Skeletal muscle satellite cell (primary cell): Measurements from ENCODE around the gene PRDX4. TPM values are rescaled to one million over a fixed set of nuclear protein-coding genes. Genes with fewer than 3 reads are reported as not detected.

Experiments used
- H3K27me3 ChIP-seq: 2 replicates; pipeline ENCODE4 v1.7.0; 2013; ENCODE audit warnings: low read length; ENCODE audit not compliant: control insufficient read depth, insufficient read depth
- H3K36me3 ChIP-seq: 2 replicates; pipeline ENCODE4 v1.7.0; 2013; ENCODE audit warnings: mild to moderate bottlenecking, control low read depth, low read length; ENCODE audit not compliant: insufficient read depth
- H3K4me1 ChIP-seq: 2 replicates; pipeline ENCODE4 v1.7.0; 2013; ENCODE audit warnings: low read length; ENCODE audit not compliant: control insufficient read depth, insufficient read depth
- H3K4me2 ChIP-seq: 2 replicates; pipeline ENCODE4 v1.7.0; 2013; ENCODE audit warnings: mild to moderate bottlenecking, low read length
- H3K4me3 ChIP-seq: 2 replicates; pipeline ENCODE4 v1.7.0; 2013; ENCODE audit warnings: low read length
- H3K9ac ChIP-seq: 2 replicates; pipeline ENCODE4 v1.7.0; 2013; ENCODE audit warnings: mild to moderate bottlenecking, low read depth, low read length, moderate library complexity
- H3K9me3 ChIP-seq: replicated peaks from 2 replicates; pipeline ENCODE4 v1.7.0; 2013; ENCODE audit warnings: mild to moderate bottlenecking, control low read depth, low read length
- total RNA-seq: library from RNA; depleted of rRNA; stranded (reverse); fragments of >200 nt; gene quantifications from 2 replicates; pipeline ENCODE4 v1.2.3, GENCODE V29; 2012; rRNA removed

The PRDX4 gene
- total RNA-seq, result 217 and 228 TPM in 2 replicates

DNA sequence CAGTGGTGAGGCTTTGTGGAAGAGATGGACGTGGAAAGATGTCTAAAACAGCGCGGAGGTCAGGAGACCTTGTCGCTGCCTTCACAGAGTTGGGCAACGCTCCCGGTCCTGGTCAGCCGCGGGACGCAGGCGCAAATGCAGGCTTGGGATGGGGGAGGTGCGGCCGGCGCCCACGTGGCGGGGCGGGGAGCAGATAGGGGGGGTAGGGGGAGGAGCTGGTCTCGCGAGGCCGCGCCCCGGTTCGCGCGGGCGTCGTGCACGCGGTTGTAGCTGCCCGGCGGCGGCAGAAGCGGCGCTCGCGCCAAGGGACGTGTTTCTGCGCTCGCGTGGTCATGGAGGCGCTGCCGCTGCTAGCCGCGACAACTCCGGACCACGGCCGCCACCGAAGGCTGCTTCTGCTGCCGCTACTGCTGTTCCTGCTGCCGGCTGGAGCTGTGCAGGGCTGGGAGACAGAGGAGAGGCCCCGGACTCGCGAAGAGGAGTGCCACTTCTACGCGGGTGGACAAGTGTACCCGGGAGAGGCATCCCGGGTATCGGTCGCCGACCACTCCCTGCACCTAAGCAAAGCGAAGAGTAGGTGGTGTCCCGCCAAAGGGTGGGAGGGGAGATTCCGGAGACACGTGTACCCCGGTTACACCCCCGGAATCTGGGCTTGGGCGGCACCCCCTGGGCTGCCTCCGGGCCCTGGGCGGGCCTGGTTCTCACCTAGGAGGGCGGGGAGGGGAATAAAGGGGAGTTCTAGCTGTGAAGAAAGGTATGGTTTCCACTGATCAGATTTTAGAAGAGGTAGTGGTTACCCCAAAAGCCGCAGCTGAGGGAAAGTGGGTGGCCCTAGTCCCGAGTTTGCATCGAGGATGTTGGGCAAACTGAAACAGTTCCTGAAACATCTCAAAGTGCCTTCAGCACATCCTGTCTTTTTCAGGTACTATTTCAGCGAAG, at the start of gene PRDX4:
Gene PRDX4, plus strand, starts transcription at position 255 of the 939 bp plus-strand sequence. Its CDS starts 78 bp downstream, at position 333.
- H3K4me3 ChIP-seq, result peak within 1 kb of the TSS; percentile 98
- no peaks in the 10 kb centered on the region for H3K27me3 ChIP-seq
- H3K4me2 ChIP-seq, result peak within 1 kb of the TSS; percentile 97
- peaks cover 5% of the 10 kb centered on the region for H3K4me1 ChIP-seq
- H3K9me3 ChIP-seq, result no peaks in the 10 kb centered on the region
- H3K9ac ChIP-seq, result peak within 1 kb of the TSS; percentile 96
- no peaks in the 10 kb centered on the region for H3K36me3 ChIP-seq

DNA sequence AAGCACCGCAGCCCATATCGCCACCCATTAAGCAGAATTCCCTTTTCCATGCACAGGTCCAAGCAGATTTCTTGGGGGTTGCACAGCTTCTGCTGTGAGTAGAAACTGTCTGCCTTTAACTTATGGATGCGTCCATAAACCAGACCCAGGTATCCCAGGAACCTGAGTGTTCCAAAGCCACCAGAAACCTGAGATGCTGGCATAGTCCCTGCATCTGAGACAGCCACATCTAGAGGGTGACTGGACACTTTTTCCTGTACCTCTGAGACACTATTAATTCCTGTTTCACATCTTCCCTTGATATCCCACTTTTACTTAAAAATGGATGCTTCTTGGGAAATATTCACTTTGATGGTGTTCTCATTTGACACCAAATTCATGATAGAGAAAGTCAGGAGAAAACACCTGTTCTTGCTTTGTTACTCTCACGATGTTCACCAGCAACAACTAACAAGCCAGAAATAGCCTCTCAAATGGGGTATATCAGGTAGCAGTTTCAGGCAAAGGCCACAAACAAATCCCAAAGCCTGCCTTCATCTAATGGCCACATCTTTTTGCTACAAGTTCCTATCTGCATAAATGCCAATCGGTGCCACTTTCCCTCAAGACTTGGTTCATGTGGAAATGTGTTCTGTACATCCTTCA, 45.5 kb upstream of the PRDX4 start:
- Histone ChIP-seq H3K27me3 (peaks cover 8% of the 10 kb centered on the region), H3K4me1 (no peaks in the 10 kb centered on the region), H3K9me3 (no peaks in the 10 kb centered on the region), H3K36me3 (no peaks in the 10 kb centered on the region), H3K4me2 (no peak overlapping the region), H3K9ac (no peak overlapping the region), H3K4me3 (no peak overlapping the region)

DNA sequence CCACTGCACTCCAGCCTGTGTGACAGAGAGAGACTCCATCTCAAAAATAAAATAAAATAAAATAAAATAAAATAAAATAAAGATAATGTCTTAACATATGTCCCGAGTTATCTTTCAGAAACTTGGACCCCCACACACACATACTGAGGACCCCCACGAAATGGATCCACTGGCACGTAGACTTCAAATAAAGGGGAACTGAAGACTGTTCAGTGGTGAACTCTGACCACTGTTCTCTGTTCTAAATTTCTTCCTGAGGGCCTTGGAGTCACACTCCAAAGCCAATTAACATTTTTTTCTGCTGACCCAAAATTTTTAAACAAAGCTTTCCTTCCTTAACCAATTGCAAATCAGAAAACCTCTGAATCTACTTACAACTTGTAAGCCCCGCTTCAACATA, 43.5 kb upstream of the PRDX4 start:
- Histone ChIP-seq H3K4me1 (no peaks in the 10 kb centered on the region), H3K4me3 (no peak overlapping the region), H3K9ac (no peak overlapping the region)

DNA sequence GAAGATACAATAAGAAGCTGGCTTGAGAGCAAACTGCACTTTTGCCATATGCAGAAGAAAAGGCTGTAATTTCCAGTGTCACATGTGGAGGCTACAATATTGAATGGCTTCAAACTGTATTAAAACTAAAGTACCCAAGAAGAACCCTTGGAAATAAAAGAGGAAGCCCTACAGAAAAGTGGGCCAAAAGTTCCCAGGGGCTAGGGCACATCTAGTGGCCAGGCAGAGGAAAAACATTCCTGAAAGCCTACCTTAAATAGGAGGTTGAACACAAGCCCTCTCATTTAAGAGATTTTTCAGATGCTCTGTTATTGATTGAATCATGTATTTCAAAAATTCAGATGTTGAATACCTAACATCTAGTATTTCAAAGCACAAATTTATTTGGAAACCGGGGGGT, 40.6 kb upstream of the PRDX4 start:
- Histone ChIP-seq H3K4me1 (no peaks in the 10 kb centered on the region), H3K4me3 (no peak overlapping the region), H3K27me3 (peaks cover 4% of the 10 kb centered on the region), H3K9me3 (no peaks in the 10 kb centered on the region), H3K9ac (no peak overlapping the region), H3K36me3 (no peaks in the 10 kb centered on the region), H3K4me2 (no peak overlapping the region)

More for the DNA sequence above, 43.5 kb upstream of the PRDX4 start:
- Histone ChIP-seq H3K36me3 (no peaks in the 10 kb centered on the region), H3K4me2 (no peak overlapping the region), H3K9me3 (no peaks in the 10 kb centered on the region), H3K27me3 (peaks cover 8% of the 10 kb centered on the region)

DNA sequence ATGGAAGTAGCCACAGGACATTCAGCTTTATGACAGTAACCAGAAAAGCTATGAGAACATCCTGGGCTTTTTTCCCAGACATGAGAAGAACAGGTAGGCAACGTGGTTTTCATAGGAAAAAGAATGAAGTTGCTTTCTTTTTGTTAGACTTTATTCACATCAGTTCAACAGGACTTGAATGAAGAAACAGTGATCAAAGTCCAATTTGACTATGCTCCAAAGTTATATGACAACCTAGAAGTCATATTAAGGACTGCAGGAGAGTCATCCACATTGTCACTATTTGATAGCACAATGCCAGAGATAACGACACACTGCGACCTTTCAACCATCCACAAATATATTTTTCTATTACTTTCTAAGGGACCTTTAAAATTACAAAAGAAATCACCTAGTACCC, 39.2 kb upstream of the PRDX4 start:
- Histone ChIP-seq H3K4me3 (no peak overlapping the region), H3K9me3 (no peaks in the 10 kb centered on the region), H3K4me1 (no peaks in the 10 kb centered on the region), H3K27me3 (peaks cover 3% of the 10 kb centered on the region), H3K36me3 (no peaks in the 10 kb centered on the region), H3K4me2 (no peak overlapping the region), H3K9ac (no peak overlapping the region)

DNA sequence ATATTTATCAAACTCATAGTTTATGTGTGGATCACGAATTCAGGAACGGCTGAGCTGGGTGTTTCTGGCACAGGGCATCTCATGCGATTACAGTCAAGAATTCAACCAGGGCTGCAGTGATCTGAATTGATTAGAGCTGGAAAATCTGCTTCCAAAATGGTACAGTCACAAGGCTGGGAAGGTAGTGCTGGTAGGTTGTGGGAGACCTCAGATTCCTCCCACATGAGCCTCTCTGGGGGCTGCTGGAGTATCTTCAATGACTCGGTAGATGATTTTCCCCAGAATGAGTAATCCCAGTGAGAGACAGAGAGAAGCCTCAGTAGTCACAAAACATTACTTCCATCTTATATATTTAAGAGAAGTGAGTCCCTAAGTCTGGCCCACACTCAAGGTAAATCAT, 36.2 kb upstream of the PRDX4 start:
- Histone ChIP-seq H3K4me1 (no peaks in the 10 kb centered on the region), H3K4me2 (no peak overlapping the region), H3K9me3 (no peaks in the 10 kb centered on the region), H3K36me3 (no peaks in the 10 kb centered on the region), H3K9ac (no peak overlapping the region), H3K27me3 (peaks cover 8% of the 10 kb centered on the region), H3K4me3 (no peak overlapping the region)

DNA sequence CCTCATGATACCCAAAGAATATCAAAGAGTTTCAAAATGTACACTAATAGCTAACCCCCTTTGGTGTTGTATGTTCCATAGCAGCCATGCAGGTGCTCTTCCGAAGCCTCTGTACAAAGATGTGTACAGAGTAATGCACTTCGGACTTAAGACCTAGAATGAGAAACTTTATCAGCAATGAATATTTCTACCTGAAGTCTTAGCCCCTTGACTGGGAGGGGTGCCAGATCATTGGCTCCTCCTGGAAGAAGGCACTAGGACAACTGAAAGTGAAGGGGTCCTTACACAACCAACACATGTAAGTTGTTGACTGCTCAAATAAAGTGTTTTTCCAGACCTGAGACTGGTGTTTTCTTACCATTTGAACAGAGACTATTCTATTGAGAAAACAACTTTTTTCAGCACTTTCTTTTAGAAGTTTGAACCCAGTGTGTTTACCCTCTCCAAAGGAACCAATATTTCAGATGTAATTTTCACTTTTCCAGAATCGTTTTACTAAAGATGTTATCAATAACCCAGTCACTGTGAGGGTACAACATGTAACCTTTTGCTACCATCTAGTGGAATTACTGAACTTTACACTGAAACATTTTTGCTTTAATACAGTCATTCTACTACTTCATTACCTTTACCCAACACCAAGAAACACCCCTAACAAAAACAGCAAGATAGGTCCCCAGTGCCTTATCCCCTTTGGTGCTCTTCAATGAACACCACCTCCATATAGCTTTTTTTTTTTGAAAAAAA, 33.3 kb upstream of the PRDX4 start:
- Histone ChIP-seq H3K9ac (no peak overlapping the region), H3K27me3 (peaks cover 5% of the 10 kb centered on the region), H3K4me1 (no peaks in the 10 kb centered on the region), H3K4me3 (no peak overlapping the region), H3K9me3 (no peaks in the 10 kb centered on the region), H3K36me3 (no peaks in the 10 kb centered on the region), H3K4me2 (no peak overlapping the region)

DNA sequence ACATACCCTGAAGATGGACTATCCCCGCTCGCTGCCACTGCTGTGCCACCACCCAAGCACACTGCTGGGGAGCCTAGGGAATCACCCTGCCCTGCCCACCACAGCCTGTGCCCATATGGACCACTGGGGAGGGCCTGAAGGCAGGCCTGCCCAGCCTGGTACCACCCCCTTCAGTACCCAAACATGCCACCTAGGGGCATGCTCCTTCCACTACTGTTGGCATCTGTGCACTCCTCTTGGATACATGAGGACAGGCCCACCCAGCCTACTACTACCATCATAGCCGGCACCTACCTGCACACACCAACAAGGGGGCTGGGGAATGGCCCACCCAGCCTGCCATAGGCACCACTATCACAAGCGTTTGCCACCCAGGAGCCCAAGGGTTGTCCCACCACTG, 30.1 kb upstream of the PRDX4 start:
- no peak overlapping the region for H3K4me2 ChIP-seq
- no peak overlapping the region for H3K9ac ChIP-seq
- no peaks in the 10 kb centered on the region for H3K36me3 ChIP-seq
- peaks cover 6% of the 10 kb centered on the region for H3K27me3 ChIP-seq
- no peaks in the 10 kb centered on the region for H3K4me1 ChIP-seq
- no peaks in the 10 kb centered on the region for H3K9me3 ChIP-seq
- no peak overlapping the region for H3K4me3 ChIP-seq

DNA sequence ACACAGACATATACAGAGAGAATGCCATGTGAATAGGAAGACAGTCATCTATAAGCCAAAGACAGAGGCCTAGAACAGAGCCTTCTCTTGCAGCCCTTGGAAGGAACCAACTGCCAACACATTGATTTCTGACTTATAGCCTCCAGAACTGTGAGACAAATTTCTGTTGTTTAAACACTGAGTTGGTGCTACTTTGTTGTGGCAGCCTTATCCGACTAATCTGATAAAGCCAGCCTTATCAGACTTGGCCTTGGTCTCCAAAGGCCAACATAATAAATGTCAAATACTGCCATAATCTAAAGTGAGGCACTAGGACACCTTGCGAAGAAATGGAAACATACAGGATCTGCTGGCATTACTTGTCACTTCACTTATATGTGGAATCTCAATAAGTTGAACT, 24.3 kb upstream of the PRDX4 start:
- H3K36me3 ChIP-seq, result no peaks in the 10 kb centered on the region

DNA sequence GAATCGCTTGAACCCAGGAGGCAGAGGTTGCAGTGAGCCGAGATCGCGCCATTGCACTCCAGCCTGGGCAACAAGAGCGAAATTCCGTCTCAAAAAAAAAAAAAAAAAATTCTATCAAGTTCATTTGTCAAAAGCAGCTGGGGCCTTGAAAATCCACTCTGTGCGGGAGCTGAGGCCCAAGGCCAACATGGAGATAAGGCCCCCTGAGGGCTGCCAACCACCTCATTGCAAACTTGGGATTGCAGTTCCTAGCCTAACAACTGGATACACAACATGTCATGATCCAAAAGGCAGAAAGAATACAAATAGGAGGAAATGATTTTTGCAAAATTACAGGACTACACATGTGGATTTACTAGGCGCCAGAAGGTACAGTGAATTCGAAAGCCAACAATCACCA, 22.5 kb upstream of the PRDX4 start:
- Histone ChIP-seq H3K27me3 (peaks cover 5% of the 10 kb centered on the region), H3K36me3 (no peaks in the 10 kb centered on the region), H3K4me2 (no peak overlapping the region), H3K9ac (no peak overlapping the region), H3K9me3 (no peaks in the 10 kb centered on the region), H3K4me1 (no peaks in the 10 kb centered on the region), H3K4me3 (no peak overlapping the region)

More for the DNA sequence above, 24.3 kb upstream of the PRDX4 start:
- no peaks in the 10 kb centered on the region for H3K4me1 ChIP-seq
- H3K4me3 ChIP-seq, result no peak overlapping the region
- H3K27me3 ChIP-seq, result peaks cover 5% of the 10 kb centered on the region
- no peak overlapping the region for H3K4me2 ChIP-seq
- no peaks in the 10 kb centered on the region for H3K9me3 ChIP-seq
- no peak overlapping the region for H3K9ac ChIP-seq

DNA sequence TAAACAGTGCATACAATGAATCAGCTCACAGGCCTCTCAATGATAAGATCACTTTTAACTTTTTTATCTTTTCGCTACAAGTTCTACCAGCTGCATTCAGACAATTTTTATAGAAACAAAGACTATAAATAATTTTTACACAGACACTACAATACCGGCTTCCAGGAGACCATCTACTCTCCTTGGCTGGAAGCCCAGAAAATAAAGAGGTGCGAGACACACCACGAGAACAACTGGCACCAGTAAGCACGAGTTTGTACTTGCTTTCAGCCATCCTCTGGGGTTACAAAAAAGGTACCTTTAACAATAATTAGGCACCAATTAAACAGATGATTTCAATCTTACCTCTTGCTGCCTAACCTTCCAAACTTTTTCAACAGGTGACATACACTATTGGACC, 11.2 kb upstream of the PRDX4 start:
- Histone ChIP-seq H3K4me2 (no peak overlapping the region), H3K27me3 (peaks cover 4% of the 10 kb centered on the region), H3K9ac (no peak overlapping the region), H3K4me1 (no peaks in the 10 kb centered on the region), H3K4me3 (no peak overlapping the region), H3K36me3 (no peaks in the 10 kb centered on the region), H3K9me3 (no peaks in the 10 kb centered on the region)
